ENCODE results near the gene OTOP1. TPM values are rescaled to one million over a fixed set of nuclear protein-coding genes. Genes with fewer than 3 reads are reported as not detected.
"Not testable (repeated sequence)": the region's sequence is repeated elsewhere in the genome, so short reads cannot be mapped to it uniquely, and the experiment has no call there.

Gene OTOP1
- total RNA-seq, 4 donors from 2014 or later = not detected

DNA sequence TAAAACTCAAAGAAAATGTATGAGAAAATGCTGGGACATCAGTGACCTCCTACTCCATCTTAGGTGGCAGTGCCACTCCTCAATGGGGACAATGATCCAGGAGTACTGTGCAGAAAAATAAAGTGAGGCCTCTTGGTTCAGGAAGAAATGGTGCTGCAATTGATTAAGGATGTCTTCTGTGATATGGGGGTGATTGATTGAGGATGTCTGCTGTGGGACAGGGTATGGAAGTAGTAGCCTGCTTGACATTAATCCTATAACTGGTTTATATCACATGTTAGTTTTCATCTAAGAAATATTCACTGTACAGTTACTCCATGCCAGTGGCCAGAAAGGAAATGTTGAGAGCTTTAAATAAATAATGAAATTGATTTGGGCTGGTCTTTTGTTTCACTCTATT is 20.5 kb downstream of the OTOP1 start:
- ATAC-seq (ENCODE audit: low FRiP score) (no peak), DNase-seq (ENCODE audit: low spot score) (no peak)
- TF ChIP-seq, protein P1, sequence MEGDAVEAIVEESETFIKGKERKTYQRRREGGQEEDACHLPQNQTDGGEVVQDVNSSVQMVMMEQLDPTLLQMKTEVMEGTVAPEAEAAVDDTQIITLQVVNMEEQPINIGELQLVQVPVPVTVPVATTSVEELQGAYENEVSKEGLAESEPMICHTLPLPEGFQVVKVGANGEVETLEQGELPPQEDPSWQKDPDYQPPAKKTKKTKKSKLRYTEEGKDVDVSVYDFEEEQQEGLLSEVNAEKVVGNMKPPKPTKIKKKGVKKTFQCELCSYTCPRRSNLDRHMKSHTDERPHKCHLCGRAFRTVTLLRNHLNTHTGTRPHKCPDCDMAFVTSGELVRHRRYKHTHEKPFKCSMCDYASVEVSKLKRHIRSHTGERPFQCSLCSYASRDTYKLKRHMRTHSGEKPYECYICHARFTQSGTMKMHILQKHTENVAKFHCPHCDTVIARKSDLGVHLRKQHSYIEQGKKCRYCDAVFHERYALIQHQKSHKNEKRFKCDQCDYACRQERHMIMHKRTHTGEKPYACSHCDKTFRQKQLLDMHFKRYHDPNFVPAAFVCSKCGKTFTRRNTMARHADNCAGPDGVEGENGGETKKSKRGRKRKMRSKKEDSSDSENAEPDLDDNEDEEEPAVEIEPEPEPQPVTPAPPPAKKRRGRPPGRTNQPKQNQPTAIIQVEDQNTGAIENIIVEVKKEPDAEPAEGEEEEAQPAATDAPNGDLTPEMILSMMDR (IDR thresholded peaks at IDR 0.05) = no peak

DNA sequence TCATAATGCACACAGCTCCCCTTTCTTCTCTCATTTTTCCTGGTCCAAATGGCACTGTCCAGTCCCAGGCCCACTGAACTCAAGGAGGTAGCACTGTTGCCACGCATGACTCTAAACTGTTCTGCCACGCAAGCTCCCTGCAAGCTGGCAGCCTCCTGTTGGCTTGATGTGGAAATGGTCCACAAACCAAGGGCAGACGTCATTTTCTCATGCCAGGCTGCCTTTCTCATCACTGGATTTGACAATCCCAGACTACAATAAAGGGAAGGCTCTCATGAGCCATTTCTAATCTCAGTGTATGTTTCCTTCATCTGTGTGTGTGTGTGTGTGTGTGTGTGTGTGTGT is 22.4 kb downstream of the OTOP1 start:
- no peak for DNase-seq (ENCODE audit: low spot score)
- TF ChIP-seq, protein P1 (IDR thresholded peaks at IDR 0.05) = no peak
- no peak for ATAC-seq (ENCODE audit: low FRiP score)

DNA sequence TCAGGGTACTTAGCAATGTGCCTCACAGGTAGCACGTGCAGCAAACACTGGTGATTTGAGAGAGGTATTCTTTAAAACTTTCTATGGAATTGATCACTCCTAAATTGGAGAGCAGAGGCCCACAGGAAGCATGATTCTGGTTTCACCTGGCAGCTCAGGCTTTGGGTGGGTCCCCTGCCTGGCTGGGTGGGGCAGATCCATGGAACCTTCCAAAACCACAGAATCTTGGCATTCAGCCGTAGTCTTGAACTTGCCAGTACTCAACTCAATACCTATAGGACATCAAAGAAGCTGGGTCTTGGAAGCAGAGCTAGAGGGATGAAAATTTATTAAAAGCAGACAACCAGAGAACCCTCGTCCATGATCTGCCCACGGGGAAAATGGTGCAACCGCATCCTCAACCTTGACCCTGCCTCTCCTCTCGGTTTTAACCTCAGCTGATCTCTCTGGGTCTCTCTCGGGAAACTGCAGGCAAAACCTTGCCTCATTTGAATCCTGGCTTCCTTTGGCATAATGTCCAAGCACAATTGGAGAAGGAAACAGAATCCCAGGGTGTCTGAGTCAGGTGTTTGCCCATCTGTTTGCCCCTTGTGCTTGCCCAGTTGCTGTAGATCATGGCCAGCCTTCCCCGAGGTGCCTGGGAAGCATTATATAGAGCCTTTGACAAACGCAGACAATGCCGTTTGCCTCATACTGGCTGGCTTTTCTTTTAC is 22.9 kb downstream of the OTOP1 start:
- DNase-seq (ENCODE audit: low spot score) (no peak), ATAC-seq (ENCODE audit: low FRiP score) (no peak)
- TF ChIP-seq, protein P1 (IDR thresholded peaks at IDR 0.05) = no peak

DNA sequence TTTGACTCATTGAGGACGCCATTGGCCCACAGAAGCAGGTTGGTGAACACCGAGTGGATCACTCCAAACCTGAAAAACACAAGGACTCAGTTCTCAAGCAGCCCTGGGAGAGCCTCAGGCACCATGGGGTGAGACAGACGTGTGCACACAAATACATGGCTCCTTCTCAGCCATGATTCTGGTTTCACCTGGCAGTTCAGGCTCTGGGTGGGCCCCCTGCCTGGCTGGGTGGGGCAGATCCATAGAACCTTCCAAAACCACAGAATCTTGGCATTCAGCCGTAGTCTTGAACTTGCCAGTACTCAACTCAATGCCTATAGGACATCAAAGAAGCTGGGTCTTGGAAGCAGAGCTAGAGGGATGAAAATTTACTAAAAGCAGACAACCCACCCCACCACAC is 24.2 kb downstream of the OTOP1 start:
- DNase-seq (ENCODE audit: low spot score) = no peak
- no peak for ATAC-seq (ENCODE audit: low FRiP score)
- TF ChIP-seq, protein P1 (IDR thresholded peaks at IDR 0.05) = no peak

DNA sequence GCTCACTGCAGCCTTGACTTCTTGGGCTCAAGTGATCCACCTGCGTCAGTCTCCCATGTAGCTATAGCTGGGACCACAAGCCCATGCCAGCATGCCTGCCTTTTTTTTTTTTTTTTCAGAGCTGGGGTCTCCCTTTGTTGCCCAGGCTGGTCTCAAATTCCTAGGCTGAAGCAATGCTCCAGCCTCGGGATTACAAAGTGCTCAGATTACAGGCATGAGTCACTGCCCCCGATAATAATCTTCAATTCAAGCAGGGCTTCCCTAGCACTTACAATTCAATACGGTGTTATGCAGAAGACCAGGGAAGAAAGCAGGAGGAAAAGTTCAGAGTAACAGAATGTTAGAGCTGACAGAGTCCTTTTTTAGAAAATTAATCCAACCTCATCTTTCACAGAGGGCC is 26.1 kb downstream of the OTOP1 start:
- DNase-seq (ENCODE audit: low spot score) (no peak), ATAC-seq (ENCODE audit: low FRiP score) (no peak)
- TF ChIP-seq, protein P1 (IDR thresholded peaks at IDR 0.05) = no peak

DNA sequence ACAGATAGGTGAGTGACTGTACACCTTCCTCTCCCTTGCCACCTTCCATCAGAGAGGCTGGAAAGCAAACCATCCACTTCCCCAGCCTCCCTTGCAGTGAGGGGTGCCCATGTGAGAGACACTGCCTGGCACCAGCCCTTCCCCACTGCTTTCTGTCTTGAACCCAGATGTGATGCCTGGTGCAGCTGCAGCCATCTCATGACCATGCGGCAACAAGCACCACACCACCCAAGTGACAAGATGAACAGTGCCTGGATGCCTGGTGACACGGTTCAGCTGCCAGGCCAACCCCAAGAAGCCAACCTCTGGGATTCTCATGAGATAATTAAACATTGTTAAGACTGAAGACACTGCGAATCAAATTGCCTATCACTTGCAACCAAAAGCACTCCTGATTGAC is 31.4 kb downstream of the OTOP1 start:
- ATAC-seq (ENCODE audit: low FRiP score) = no peak
- TF ChIP-seq, protein P1 (IDR thresholded peaks at IDR 0.05) = no peak
- DNase-seq (ENCODE audit: low spot score) = no peak

DNA sequence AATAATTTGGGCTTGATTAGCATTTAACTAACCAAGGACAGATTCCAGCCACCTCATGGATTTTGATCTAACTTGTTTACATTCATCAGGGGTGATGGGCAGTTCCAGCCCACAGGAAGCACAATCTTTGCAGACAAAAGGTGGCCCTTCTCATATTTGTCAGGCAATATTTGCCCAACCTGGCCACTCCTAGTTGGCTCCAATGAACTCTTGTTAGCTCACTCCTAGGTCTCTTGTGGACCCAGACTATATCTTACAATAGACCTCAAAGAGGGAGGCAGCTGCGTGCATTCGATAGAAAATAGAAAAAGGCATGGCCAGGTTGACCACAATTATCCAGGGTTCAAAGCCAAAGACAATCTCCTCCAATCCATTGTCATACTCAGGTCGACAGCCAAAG is 38.2 kb downstream of the OTOP1 start:
- not testable (repeated sequence) for DNase-seq (ENCODE audit: low spot score); ATAC-seq (ENCODE audit: low FRiP score)
